NCI-H2171 treated with DMSO at 0.1 percent for 48 hours (cell line): ENCODE results near the gene CLEC1A.
"Not testable (repeated sequence)": the region's sequence is repeated elsewhere in the genome, so short reads cannot be mapped to it uniquely, and the experiment has no call there.

Experiments
- DNase-seq: peaks from one replicate; lab custom pipeline; 2025; lab: John Stamatoyannopoulos, UW

The CLEC1A gene

DNA sequence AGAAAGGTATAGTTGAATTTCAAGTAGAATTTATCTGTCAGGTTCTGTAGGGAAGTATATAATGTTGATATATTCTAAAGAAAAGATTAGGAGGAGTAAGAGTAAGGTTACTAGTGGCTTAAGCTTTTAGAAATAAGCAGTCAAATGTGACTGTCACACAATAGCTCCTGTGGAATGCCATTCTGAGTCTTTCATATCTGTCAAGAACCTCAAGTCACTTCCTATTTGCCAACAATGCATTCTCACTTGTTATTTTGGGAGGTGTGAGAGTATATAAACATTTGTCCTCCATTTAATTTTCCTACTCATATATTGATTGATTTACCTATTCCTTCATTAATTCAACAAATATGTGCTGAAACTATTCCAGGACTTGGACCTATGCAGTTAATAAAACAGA lies 56.6 kb downstream of the CLEC1A start:
- DNase-seq = no peak

DNA sequence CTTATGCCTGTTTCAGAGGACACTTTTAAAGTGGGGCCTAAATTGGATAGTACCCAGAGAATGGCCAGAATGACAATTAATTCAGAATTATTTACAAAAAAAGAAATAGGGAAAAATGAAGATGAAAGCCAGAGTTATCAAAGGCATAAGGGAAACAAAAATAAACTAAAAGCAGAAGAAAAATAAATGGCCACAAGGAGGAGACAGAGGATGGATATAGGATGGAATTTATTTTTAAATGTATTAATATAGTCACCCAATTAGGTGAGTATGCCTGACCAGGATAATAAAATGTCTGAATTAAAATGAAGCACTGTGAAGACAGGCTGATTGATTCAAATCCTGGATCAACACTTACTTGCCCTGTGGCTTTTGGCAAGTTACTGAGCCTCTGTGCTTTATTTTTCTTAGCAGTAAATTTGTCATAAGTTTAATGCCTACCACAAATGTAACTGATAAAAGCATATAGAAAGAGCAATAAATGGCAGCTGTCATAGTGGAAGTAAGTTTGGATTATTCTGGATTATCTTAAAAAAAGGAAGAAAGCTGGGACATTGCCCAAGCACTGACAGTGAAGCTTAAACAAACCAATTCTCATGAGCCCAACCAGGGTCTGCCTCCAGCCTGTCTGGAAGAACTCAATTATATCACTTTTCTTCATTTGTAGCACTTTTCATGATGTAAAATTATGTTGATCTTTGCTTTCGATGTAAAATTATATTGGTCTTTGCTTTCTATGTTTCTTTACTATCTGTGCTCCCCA lies 64.8 kb downstream of the CLEC1A start:
- no peak for DNase-seq

DNA sequence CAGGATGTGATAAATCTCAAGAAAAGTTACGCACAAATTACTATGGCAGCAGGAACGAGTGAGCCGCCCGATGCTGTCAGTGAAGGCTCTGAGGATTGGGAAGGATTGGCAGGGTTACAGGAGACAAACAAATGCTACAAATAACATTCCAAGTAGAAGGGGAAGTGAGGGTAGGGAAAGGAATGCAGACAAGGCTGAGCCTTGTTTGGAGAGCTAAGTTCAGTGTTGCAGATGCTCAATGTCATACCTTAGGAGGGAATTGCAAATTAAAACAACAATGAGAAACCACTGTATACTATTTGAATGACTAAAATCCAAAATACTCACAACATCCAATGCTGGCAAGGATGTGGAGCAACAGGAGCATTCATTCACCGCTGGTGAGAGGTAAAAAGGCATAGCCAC lies 67.0 kb downstream of the CLEC1A start:
- no peak for DNase-seq

DNA sequence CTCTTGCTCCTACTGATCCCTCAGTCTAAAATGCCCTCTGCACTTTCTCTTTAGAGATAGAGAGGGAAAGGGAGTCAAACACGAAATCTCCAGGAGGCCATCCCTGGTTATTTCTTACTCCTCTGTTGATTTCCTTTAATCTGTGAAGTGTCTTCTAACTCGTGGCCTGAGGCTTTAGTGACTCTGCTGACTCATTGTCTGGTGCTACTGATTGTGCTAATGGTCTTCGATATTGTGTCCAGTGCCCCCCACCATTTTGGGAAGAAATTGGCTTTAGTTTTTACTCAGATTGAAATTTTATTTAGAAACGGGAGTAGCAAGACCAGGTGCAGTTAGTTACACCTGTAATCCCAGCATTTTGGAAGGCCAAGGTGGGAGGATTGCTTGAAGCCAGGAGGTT lies 67.5 kb downstream of the CLEC1A start:
- no peak for DNase-seq

DNA sequence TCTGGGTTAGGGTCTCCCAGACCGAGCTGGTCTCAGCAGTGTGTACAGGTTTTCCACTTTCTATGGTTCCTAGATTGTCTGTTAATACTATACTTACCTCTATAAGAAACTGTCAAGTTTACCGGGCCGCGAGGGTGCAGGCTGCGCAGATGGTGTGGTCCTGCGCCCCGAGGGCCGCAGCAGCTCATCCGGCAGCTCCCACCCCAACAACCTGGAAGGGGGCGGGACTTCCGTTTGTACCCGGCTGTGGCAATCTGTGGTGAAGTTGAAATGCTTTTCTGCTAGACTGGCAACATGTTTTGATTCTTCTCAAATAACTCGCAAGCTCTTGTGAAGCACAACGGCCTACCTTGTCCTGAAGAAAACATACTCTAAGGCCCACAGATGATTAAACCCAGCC lies 68.3 kb downstream of the CLEC1A start, which contains the start of gene CLEC9A:
Gene CLEC9A (plus strand): TSS at position 237 of the 400 bp plus-strand sequence. CDS start 22,006 bp downstream, outside the sequence.
- DNase-seq = no peak

GRCh38 chr12:10027721-10028120 lies 71.1 kb downstream of the CLEC1A start:
- DNase-seq = no peak

- DNase-seq = no peak
These were observed 71.5 kb downstream of the CLEC1A start for GRCh38 chr12:10027311-10027710.

GRCh38 chr12:10026666-10027065 lies 72.1 kb downstream of the CLEC1A start:
- DNase-seq = not testable (repeated sequence)

DNA sequence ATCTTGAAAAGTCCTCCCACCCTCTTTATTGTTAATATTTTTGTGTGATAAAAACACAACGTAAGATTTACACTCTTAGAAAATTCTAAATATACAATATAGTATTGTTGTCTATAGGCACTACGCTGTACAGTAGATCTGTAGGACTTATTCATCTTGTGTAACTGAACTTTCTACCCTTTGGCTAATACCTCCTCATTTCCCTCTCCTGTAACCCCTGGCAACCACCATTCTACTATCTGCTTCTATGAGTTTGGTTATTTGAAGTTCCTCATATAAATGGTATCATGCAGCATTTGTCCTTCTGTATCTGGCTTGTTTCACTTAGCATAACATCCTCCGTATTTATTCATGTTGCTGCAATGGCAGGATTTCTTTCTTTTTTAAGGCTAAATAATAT lies 73.5 kb downstream of the CLEC1A start:
- no peak for DNase-seq

GRCh38 chr12:10021342-10021741 lies 77.4 kb downstream of the CLEC1A start:
- DNase-seq = no peak
